Loucy (cell line): ENCODE data around the gene ARHGEF25.

ENCODE experiments used
- EZH2phosphoT487 ChIP-seq: fragments of 200-600 bp; IDR thresholded peaks from 2 replicates; pipeline ENCODE4 v1.6.1; 2018; ENCODE audit warnings: antibody characterized with exemption, mild to moderate bottlenecking, moderate library complexity, borderline replicate concordance
- TF ChIP-seq, protein P1 (sequence below): fragments of 200-600 bp; sonication (generic); conservative IDR thresholded peaks from 2 replicates; pipeline ENCODE4 v1.5.1; 2014; ENCODE audit warnings: mild to moderate bottlenecking, antibody characterized with exemption, low read length

DNA sequence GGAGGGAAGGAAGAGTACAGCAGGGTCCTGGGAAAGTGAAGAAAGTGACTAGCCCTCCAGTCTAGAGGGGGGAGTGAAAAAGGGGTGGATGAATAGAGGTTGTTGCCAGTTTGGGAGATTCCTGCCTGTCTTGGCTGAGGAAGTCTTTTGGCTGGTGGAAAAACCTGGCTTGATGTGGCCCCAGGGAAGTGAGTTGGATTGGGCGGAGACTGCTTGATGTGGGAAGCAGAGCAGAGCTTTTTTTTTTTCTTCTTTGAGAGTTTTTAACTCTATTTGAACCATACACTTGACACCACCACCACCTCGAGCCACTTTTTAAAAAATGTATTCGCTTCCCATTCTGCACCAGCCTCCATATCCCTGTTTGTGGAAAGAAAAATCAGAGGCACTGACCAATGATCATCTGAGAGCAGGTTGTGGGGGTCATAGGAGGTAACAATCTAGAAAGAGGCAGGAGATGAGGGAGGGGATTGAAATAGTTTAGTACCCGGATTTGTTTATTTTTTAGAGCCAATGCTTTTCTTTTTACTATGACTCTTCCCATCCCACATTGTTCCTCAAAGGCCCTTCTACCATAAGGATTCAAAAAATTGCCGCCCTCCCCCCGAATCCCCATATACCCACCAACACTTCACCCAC is 7.3 kb upstream of the ARHGEF25 start:
- TF ChIP-seq, protein P1, sequence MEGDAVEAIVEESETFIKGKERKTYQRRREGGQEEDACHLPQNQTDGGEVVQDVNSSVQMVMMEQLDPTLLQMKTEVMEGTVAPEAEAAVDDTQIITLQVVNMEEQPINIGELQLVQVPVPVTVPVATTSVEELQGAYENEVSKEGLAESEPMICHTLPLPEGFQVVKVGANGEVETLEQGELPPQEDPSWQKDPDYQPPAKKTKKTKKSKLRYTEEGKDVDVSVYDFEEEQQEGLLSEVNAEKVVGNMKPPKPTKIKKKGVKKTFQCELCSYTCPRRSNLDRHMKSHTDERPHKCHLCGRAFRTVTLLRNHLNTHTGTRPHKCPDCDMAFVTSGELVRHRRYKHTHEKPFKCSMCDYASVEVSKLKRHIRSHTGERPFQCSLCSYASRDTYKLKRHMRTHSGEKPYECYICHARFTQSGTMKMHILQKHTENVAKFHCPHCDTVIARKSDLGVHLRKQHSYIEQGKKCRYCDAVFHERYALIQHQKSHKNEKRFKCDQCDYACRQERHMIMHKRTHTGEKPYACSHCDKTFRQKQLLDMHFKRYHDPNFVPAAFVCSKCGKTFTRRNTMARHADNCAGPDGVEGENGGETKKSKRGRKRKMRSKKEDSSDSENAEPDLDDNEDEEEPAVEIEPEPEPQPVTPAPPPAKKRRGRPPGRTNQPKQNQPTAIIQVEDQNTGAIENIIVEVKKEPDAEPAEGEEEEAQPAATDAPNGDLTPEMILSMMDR: no peak
- TF ChIP-seq EZH2phosphoT487: no peak
